SK-N-SH treated with all-trans-retinoic acid at 6 μM for 48 hours (cell line): Measurements from ENCODE around the gene SUSD6.
"Not testable (repeated sequence)": the region's sequence is repeated elsewhere in the genome, so short reads cannot be mapped to it uniquely, and the experiment has no call there.

ENCODE experiments used
- ATAC-seq: fragments of 200-7000 bp; cut with Tn5 transposase; 3 replicates; pipeline ENCODE4 v1.9.1; 2020; ENCODE audit warnings: mild to moderate bottlenecking, moderate library complexity
- ARNTL ChIP-seq: fragments of 450-650 bp; formaldehyde crosslinking; IDR thresholded peaks from 2 replicates; pipeline ENCODE4 v1.5.0; 2020; ENCODE audit warnings: low read depth, mild to moderate bottlenecking, moderate library complexity, borderline replicate concordance
- BACH2 ChIP-seq: fragments of 250-450 bp; sonication (Bioruptor Pico); IDR thresholded peaks from 2 replicates; pipeline ENCODE4 v1.9.0; 2021; ENCODE audit warnings: mild to moderate bottlenecking, borderline replicate concordance
- CSDC2 ChIP-seq: fragments of 250-450 bp; sonication (Bioruptor Pico); IDR thresholded peaks from 2 replicates; pipeline ENCODE4 v1.5.0; 2020; ENCODE audit warnings: mild to moderate bottlenecking, moderate library complexity
- ESRRG ChIP-seq: fragments of 250-450 bp; sonication (Bioruptor Pico); IDR thresholded peaks from 2 replicates; pipeline ENCODE4 v1.6.1; 2021; ENCODE audit warnings: mild to moderate bottlenecking
- GLIS3 ChIP-seq: fragments of 250-450 bp; sonication (Bioruptor Pico); IDR thresholded peaks from 2 replicates; pipeline ENCODE4 v1.5.0; 2020; ENCODE audit warnings: mild to moderate bottlenecking, moderate library complexity
- OSR1 ChIP-seq: fragments of 250-450 bp; sonication (Bioruptor Pico); IDR thresholded peaks from 2 replicates; pipeline ENCODE4 v1.8.0; 2022; ENCODE audit warnings: moderate library complexity, mild to moderate bottlenecking, inconsistent platforms
- PATZ1 ChIP-seq: fragments of 250-450 bp; sonication (Bioruptor Pico); IDR thresholded peaks from 2 replicates; pipeline ENCODE4 v1.8.0; 2020; ENCODE audit warnings: mild to moderate bottlenecking, moderate library complexity, borderline replicate concordance
- POU6F1 ChIP-seq: fragments of 250-450 bp; sonication (Bioruptor Pico); IDR thresholded peaks from 2 replicates; pipeline ENCODE4 v1.8.0; 2021; ENCODE audit warnings: low read depth, mild to moderate bottlenecking, moderate library complexity, borderline replicate concordance
- PPARA ChIP-seq: fragments of 250-450 bp; sonication (Bioruptor Pico); IDR thresholded peaks from 2 replicates; pipeline ENCODE4 v1.5.0; 2020; ENCODE audit warnings: mild to moderate bottlenecking, borderline replicate concordance
- RARB ChIP-seq: fragments of 250-450 bp; sonication (Bioruptor Pico); IDR thresholded peaks from 2 replicates; pipeline ENCODE4 v1.8.0; 2021; ENCODE audit warnings: mild to moderate bottlenecking, moderate library complexity
- SNAI2 ChIP-seq: fragments of 250-450 bp; sonication (Bioruptor Pico); IDR thresholded peaks from 2 replicates; pipeline ENCODE4 v1.5.0; 2020; ENCODE audit warnings: mild to moderate bottlenecking, moderate library complexity
- TCF4 ChIP-seq: fragments of 250-450 bp; sonication (Bioruptor Pico); IDR thresholded peaks from 2 replicates; pipeline ENCODE4 v1.8.0; 2021; ENCODE audit warnings: mild to moderate bottlenecking, moderate library complexity, borderline replicate concordance
- TOX ChIP-seq: fragments of 250-450 bp; sonication (Bioruptor Pico); IDR thresholded peaks from 2 replicates; pipeline ENCODE4 v1.8.0; 2021; ENCODE audit warnings: mild to moderate bottlenecking, moderate library complexity, borderline replicate concordance
- ZC3H10 ChIP-seq: fragments of 250-450 bp; sonication (Bioruptor Pico); IDR thresholded peaks from 2 replicates; pipeline ENCODE4 v1.5.1; 2021; ENCODE audit warnings: mild to moderate bottlenecking, moderate library complexity
- ZFP30 ChIP-seq: fragments of 450-650 bp; formaldehyde crosslinking; IDR thresholded peaks from 2 replicates; pipeline ENCODE4 v1.5.0; 2022; ENCODE audit warnings: mild to moderate bottlenecking, moderate library complexity
- ZNF565 ChIP-seq: fragments of 450-650 bp; formaldehyde crosslinking; conservative IDR thresholded peaks from 2 replicates; pipeline ENCODE4 v1.5.0; 2020; ENCODE audit warnings: low read depth, mild to moderate bottlenecking, moderate library complexity
- ZNF70 ChIP-seq: fragments of 450-650 bp; formaldehyde crosslinking; IDR thresholded peaks from 2 replicates; pipeline ENCODE4 v1.5.0; 2020; ENCODE audit warnings: mild to moderate bottlenecking, moderate library complexity
- ZNF8 ChIP-seq: fragments of 450-650 bp; formaldehyde crosslinking; IDR thresholded peaks from 2 replicates; pipeline ENCODE4 v1.5.0; 2020; ENCODE audit warnings: mild to moderate bottlenecking, moderate library complexity
- TF ChIP-seq, protein P1 (sequence below): fragments of 250-450 bp; sonication (Bioruptor Pico); IDR thresholded peaks from 2 replicates; pipeline ENCODE4 v1.5.1; 2020; ENCODE audit warnings: low read depth, mild to moderate bottlenecking, moderate library complexity

SUSD6 gene

DNA sequence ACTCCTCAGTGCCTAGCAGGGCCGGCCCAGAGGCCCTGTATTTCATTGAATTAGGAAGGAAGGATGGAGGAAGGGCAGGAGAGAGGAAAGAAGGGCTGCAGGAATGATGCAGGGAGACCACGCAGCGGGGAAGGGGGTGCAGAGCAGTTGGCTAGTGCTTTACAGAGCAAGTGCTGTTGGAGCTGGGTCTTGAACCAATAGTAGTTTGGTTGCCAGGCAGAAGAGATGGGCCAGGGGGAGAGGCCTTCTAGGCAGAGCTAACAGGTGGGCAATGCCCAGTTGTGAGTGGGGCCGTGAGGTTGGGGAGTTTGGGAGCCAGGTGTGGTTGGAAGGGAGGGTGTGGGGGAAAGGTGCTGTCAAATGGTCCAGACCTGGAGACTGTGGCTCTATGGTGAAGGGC is 116.5 kb downstream of the SUSD6 start:
- TF ChIP-seq POU6F1 (CRISPR knock-in tag) (no peak), PATZ1 (CRISPR knock-in tag) (no peak), ZFP30 (no peak), TCF4 (no peak), ARNTL (CRISPR knock-in tag) (no peak), BACH2 (no peak), SNAI2 (CRISPR knock-in tag) (no peak)
- TF ChIP-seq, protein P1, sequence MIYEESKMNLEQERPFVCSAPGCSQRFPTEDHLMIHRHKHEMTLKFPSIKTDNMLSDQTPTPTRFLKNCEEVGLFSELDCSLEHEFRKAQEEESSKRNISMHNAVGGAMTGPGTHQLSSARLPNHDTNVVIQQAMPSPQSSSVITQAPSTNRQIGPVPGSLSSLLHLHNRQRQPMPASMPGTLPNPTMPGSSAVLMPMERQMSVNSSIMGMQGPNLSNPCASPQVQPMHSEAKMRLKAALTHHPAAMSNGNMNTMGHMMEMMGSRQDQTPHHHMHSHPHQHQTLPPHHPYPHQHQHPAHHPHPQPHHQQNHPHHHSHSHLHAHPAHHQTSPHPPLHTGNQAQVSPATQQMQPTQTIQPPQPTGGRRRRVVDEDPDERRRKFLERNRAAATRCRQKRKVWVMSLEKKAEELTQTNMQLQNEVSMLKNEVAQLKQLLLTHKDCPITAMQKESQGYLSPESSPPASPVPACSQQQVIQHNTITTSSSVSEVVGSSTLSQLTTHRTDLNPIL (CRISPR knock-in tag) = no peak
- no peak for ATAC-seq

DNA sequence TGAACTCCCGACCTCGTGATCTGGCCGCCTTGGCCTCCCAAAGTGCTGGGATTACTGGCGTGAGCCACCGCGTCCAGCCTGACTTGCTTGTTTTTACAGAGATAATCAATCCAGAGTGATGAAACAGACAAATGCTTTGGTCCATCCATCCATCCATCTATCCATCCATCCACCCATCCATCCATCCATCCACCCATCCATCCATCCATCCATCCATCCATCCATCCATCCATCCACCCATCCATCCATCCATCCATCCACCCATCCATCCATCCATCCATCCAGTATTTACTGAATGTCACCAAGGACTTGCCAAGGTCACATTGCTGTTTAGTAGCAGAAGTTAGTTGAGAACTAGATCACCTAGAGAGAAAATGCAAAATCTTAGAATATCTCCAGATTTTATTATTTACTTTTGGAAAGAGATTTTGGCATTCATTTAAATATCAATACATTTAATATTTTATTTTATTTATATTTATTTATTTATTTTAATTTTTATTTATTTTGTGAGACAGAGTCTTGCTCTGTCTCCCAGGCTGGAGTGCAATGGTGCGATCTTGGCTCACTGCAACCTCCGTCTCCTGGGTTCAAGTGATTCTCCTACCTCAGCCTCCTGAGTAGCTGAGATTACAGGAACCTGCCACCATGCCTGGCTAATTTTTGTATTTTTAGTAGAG is 120.7 kb downstream of the SUSD6 start:
- ATAC-seq = not testable (repeated sequence)

DNA sequence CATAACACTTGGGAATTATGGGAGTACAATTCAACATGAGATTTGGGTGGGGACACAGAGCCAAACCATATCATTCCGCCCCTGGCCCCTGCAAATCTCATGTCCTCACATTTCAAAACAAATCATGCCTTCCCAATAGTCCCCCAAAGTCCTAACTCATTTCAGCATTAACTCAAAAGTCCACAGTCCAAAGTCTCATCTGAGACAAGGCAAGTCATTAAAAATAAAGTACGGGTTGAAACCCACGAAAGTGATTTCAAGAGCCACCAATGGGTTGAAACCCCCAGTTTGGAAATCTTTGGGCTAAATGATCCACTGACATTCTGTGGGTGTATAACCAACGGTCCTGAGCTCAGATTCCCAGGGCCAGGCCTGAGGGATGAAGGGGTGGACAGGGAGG is 125.0 kb downstream of the SUSD6 start:
- not testable (repeated sequence) for ATAC-seq

- no peak for ATAC-seq
Observed at GRCh38 chr14:69741055-69741454, 129.7 kb downstream of the SUSD6 start.

DNA sequence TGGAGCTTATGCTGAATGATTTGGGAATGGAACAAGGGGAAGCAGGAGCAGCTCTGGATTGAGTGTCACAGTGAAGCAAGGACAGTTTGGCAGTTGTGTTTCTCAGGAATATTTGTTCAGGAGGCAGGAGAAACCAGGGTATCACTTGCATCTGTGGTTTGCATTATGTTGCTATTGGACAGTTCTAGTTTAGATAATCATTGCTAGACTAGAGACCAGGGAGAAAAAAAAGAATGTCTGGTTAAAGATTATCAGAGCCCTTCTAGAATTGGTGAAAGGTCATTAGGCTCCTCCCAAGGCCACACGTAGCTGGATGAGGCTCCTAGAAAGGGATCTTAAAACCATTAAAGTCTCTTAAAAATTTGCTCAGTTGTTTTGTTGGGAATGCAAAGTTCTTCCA is 138.6 kb downstream of the SUSD6 start:
- no peak for TF ChIP-seq ZNF565 (CRISPR knock-in tag)
- no peak for TF ChIP-seq ZNF8
- TF ChIP-seq PATZ1 (CRISPR knock-in tag) = no peak
- TF ChIP-seq TCF4 = no peak
- no peak for ATAC-seq

More at GRCh38 chr14:69741055-69741454, 129.7 kb downstream of the SUSD6 start:
- no peak for TF ChIP-seq POU6F1 (CRISPR knock-in tag)
- TF ChIP-seq TCF4 = no peak
- TF ChIP-seq ZFP30 = no peak
- no peak for TF ChIP-seq TOX

DNA sequence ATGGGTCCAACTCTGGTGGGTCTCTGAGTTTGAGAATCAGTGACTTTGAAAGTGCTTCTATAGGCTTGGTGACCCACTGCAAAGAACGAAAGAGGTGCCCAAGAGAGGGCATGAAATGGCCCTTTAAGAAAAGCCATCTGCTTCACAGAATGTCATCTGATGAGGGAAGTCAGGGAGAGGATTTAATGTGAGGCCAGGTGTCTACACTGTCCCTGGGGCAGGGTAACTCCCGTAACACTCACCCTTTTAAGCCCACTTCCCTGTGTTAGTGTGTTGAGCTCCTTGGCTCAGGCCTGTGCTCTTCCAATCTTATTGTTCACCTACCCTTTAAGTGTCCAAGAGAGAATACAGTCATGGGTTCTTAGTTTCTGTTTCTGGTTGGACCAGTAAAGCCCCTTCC is 139.1 kb downstream of the SUSD6 start:
- ATAC-seq = no peak
- no peak for TF ChIP-seq ZNF70
- TF ChIP-seq PPARA (CRISPR knock-in tag) = no peak
- TF ChIP-seq CSDC2 (CRISPR knock-in tag) = no peak
- TF ChIP-seq POU6F1 (CRISPR knock-in tag) = no peak
- TF ChIP-seq TCF4 = no peak
- no peak for TF ChIP-seq ARNTL (CRISPR knock-in tag)
- TF ChIP-seq SNAI2 (CRISPR knock-in tag) = no peak
- TF ChIP-seq RARB (CRISPR knock-in tag) = no peak
- TF ChIP-seq OSR1 (CRISPR knock-in tag) = no peak
- no peak for TF ChIP-seq ESRRG (CRISPR knock-in tag)
- TF ChIP-seq ZNF565 (CRISPR knock-in tag) = no peak
- TF ChIP-seq ZC3H10 (CRISPR knock-in tag) = no peak
- TF ChIP-seq, protein P1 (CRISPR knock-in tag) = no peak
- TF ChIP-seq TOX = no peak
- no peak for TF ChIP-seq GLIS3 (CRISPR knock-in tag)
